HCT116 (cell line): ENCODE results near the gene HES5. TPM values are rescaled to one million over a fixed set of nuclear protein-coding genes. Genes with fewer than 3 reads are reported as not detected.

Experiments used
- ATAC-seq: fragments of 200-7000 bp; cut with Tn5 transposase; 2 replicates; pipeline ENCODE4 v1.9.1; 2020; ENCODE audit warnings: mild to moderate bottlenecking, moderate library complexity
- BruUV-seq: library from RNA; stranded (reverse); fragments of 400-500 nt; replicated peaks from 2 replicates; lab custom pipeline; 2021; lab: Mats Ljungman, UMichigan
- CTCF ChIA-PET: fragments of 300-600 bp; sonication (Branson Sonifier 250); formaldehyde crosslinking; loops from one replicate; lab custom pipeline; 2021; ENCODE audit warnings: antibody characterized with exemption; lab: Charles Lee
- POLR2A ChIA-PET: fragments of 300-600, 350-600 bp; sonication (Branson Sonifier 250); formaldehyde crosslinking; loops from one replicate; lab custom pipeline; 2021; ENCODE audit warnings: antibody characterized with exemption; lab: Charles Lee
- RAD21 ChIA-PET, 2 experiments: fragments of 300-600 bp; sonication (Branson Sonifier 250); formaldehyde crosslinking; loops; one replicate each; lab custom pipeline; 2023; ENCODE audit warnings: low total read pairs in 2 of 2; ENCODE audit not compliant: uncharacterized antibody in 2 of 2, unreplicated experiment in 2 of 2, low non-redundant PET in 1 of 2; lab: Charles Lee
- DNase-seq: peaks from one replicate; pipeline ENCODE4 v3.0.0-alpha.2; 2010; ENCODE audit warnings: low read depth, low spot score
- H2AFZ ChIP-seq: fragments of 200-600 bp; shearing (Covaris generic), sonication (generic); 2 replicates; pipeline ENCODE4 v1.6.1; 2017; ENCODE audit warnings: low read depth, mixed run types, mixed read lengths, antibody characterized with exemption, low read length; ENCODE audit not compliant: poor library complexity, severe bottlenecking
- H3K27ac ChIP-seq: 2 replicates; pipeline ENCODE4 v1.5.1; 2012; ENCODE audit warnings: low read depth, low read length
- H3K27me3 ChIP-seq: fragments of 200-600 bp; sonication (generic); 2 replicates; pipeline ENCODE4 v1.6.1; 2016; ENCODE audit warnings: mixed run types, low read length, mixed read lengths; ENCODE audit not compliant: insufficient read depth
- H3K36me3 ChIP-seq, 2 experiments: fragments of 200-500 bp in 1 of 2; fragments of 200-600 bp in 1 of 2; sonication (Bioruptor generic) in 1 of 2; sonication (generic) in 1 of 2; 2 replicates each; pipeline versions ENCODE4 v1.5.1 to v1.6.1; 2014 to 2016; ENCODE audit warnings: low read length in 2 of 2, inconsistent platforms in 1 of 2, mixed read lengths in 1 of 2, mixed run types in 1 of 2; ENCODE audit not compliant: insufficient read depth in 2 of 2, control insufficient read depth in 1 of 2
- H3K4me1 ChIP-seq, 2 experiments: fragments of 200-600 bp in 1 of 2; sonication (generic) in 1 of 2; 2 replicates each; pipeline versions ENCODE4 v1.5.1 to v1.6.1; 2012 to 2017; ENCODE audit warnings: low read length in 2 of 2, inconsistent platforms in 1 of 2, mild to moderate bottlenecking in 1 of 2, mixed read lengths in 1 of 2, mixed run types in 1 of 2, moderate library complexity in 1 of 2; ENCODE audit not compliant: insufficient read depth in 2 of 2, control insufficient read depth in 1 of 2
- H3K4me2 ChIP-seq: fragments of 200-600 bp; sonication (generic); 2 replicates; pipeline ENCODE4 v1.6.1; 2017; ENCODE audit warnings: mixed run types, low read length, mixed read lengths
- H3K4me3 ChIP-seq, 2 experiments: fragments of 200-600 bp in 1 of 2; sonication (generic) in 1 of 2; replicated peaks in 1 of 2; 2 replicates each; pipeline ENCODE4 v1.5.1; 2011 to 2016; ENCODE audit warnings: low read length in 2 of 2, control low read depth in 1 of 2, low read depth in 1 of 2, mild to moderate bottlenecking in 1 of 2, mixed read lengths in 1 of 2, mixed run types in 1 of 2
- H3K79me2 ChIP-seq: fragments of 200-600 bp; sonication (generic); 2 replicates; pipeline ENCODE4 v1.6.1; 2017; ENCODE audit warnings: mild to moderate bottlenecking, mixed run types, low read length, moderate library complexity, mixed read lengths; ENCODE audit not compliant: insufficient read depth
- H3K9ac ChIP-seq: fragments of 200-600 bp; sonication (generic); 2 replicates; pipeline ENCODE4 v1.6.1; 2016; ENCODE audit warnings: low read length, mixed read lengths
- H3K9me2 ChIP-seq: fragments of 200-600 bp; sonication (generic), shearing (Covaris generic); 2 replicates; pipeline ENCODE4 v1.6.1; 2017; ENCODE audit warnings: mixed run types, mild to moderate bottlenecking, moderate library complexity; ENCODE audit not compliant: insufficient read depth
- H3K9me3 ChIP-seq, 2 experiments: fragments of 200-500 bp in 1 of 2; fragments of 200-600 bp in 1 of 2; sonication (Bioruptor generic) in 1 of 2; sonication (generic) in 1 of 2; 2 replicates each; pipeline ENCODE4 v1.6.1; 2014 to 2017; ENCODE audit warnings: low read length in 2 of 2, mixed read lengths in 2 of 2, inconsistent platforms in 1 of 2, low read depth in 1 of 2, mild to moderate bottlenecking in 1 of 2, mixed run types in 1 of 2, moderate library complexity in 1 of 2; ENCODE audit not compliant: control insufficient read depth in 1 of 2, insufficient read depth in 1 of 2
- H4K20me1 ChIP-seq: fragments of 200-600 bp; sonication (generic), shearing (Covaris generic); 2 replicates; pipeline ENCODE4 v1.6.1; 2017; ENCODE audit warnings: mixed run types, mild to moderate bottlenecking, moderate library complexity; ENCODE audit not compliant: insufficient read depth
- CBX3 ChIP-seq: IDR thresholded peaks from 2 replicates; pipeline ENCODE4 v1.6.1; 2012; ENCODE audit warnings: low read depth
- CEBPB ChIP-seq: IDR thresholded peaks from 2 replicates; pipeline ENCODE4 v1.6.1; 2012; ENCODE audit warnings: low read depth
- EGR1 ChIP-seq: IDR thresholded peaks from 2 replicates; pipeline ENCODE4 v1.6.1; 2012; ENCODE audit warnings: low read depth
- ELF1 ChIP-seq: IDR thresholded peaks from 2 replicates; pipeline ENCODE4 v1.6.1; 2012; ENCODE audit warnings: low read depth, borderline replicate concordance
- EZH2 ChIP-seq: fragments of 200-600 bp; sonication (generic); IDR thresholded peaks from 2 replicates; pipeline ENCODE4 v1.6.1; 2017; ENCODE audit warnings: antibody characterized with exemption, mixed run types
- EZH2phosphoT487 ChIP-seq: fragments of 200-600 bp; IDR thresholded peaks from 2 replicates; pipeline ENCODE4 v1.6.1; 2018; ENCODE audit warnings: antibody characterized with exemption, borderline replicate concordance
- SIN3A ChIP-seq: IDR thresholded peaks from 2 replicates; pipeline ENCODE4 v1.6.1; 2012; ENCODE audit warnings: low read depth
- SP1 ChIP-seq: IDR thresholded peaks from 2 replicates; pipeline ENCODE4 v1.6.1; 2012; ENCODE audit warnings: low read depth
- SRF ChIP-seq: IDR thresholded peaks from 2 replicates; pipeline ENCODE4 v1.6.1; 2012; ENCODE audit warnings: low read depth
- TCF7L2 ChIP-seq: IDR thresholded peaks from 2 replicates; pipeline ENCODE4 v1.7.0; 2011; ENCODE audit warnings: borderline replicate concordance, inconsistent platforms; ENCODE audit not compliant: insufficient read depth, insufficient read length; ENCODE audit errors: extremely low read depth
- YY1 ChIP-seq: IDR thresholded peaks from 2 replicates; pipeline ENCODE4 v1.6.1; 2011; ENCODE audit warnings: low read length, low read depth, moderate library complexity, mild to moderate bottlenecking; ENCODE audit not compliant: insufficient replicate concordance; ENCODE audit errors: extremely low read depth
- ZFX ChIP-seq: fragments of 450-650 bp; IDR thresholded peaks from 2 replicates; pipeline ENCODE4 v1.6.1; 2017
- intact Hi-C: fragments of 100-400 bp; cut with micrococcal nuclease; formaldehyde crosslinking; loops from 2 replicates; pipeline ENCODE4 v1.10.0; 2022
- total RNA-seq: library from RNA; stranded (reverse); gene quantifications from one replicate; pipeline ENCODE4 v1.2.1, GENCODE V29; 2021; ENCODE audit not compliant: unreplicated experiment
- TF ChIP-seq, protein P1 (sequence below), 3 experiments: fragments of 200-600 bp in 1 of 3; sonication (generic) in 1 of 3; IDR thresholded peaks in 2 of 3; conservative IDR thresholded peaks in 1 of 3; 2 replicates each; pipeline ENCODE4 v1.5.1; 2012 to 2017; ENCODE audit warnings: low read depth in 2 of 3, low read length in 2 of 3, antibody characterized with exemption in 1 of 3, borderline replicate concordance in 1 of 3, control low read depth in 1 of 3, mild to moderate bottlenecking in 1 of 3, mixed read lengths in 1 of 3, mixed run types in 1 of 3, moderate library complexity in 1 of 3; ENCODE audit not compliant: insufficient read depth in 1 of 3
- TF ChIP-seq, protein P2 (sequence below): IDR thresholded peaks from 2 replicates; pipeline ENCODE4 v1.6.1; 2012; ENCODE audit warnings: low read depth

The HES5 gene
- total RNA-seq, 1 experiment from 2014 or later = not detected

GRCh38 chr1:2483970-2484369, 46.1 kb downstream of the HES5 start:
- RAD21 ChIA-PET = no interaction called here
- intact Hi-C loops = no loop called here
- Histone ChIP-seq H3K27me3 (no peaks in the 10 kb centered on the region), H3K79me2 (no peaks in the 10 kb centered on the region), H4K20me1 (no peaks in the 10 kb centered on the region), H2AFZ (no peak overlapping the region), H3K36me3 (no peaks in the 10 kb centered on the region), H3K27ac (no peak overlapping the region), H3K9ac (no peak overlapping the region), H3K9me3 (peaks cover 4 to 7% of the 10 kb centered on the region in 2 experiments; a peak in 2 of 4 replicates), H3K4me1 (no peaks in the 10 kb centered on the region), H3K9me2 (no peaks in the 10 kb centered on the region), H3K4me2 (no peak overlapping the region), H3K4me3 (no peak overlapping the region)
- POLR2A ChIA-PET = no interaction called here
- CTCF ChIA-PET = no interaction called here
- no peak for ATAC-seq
- no peak for TF ChIP-seq TCF7L2
- TF ChIP-seq ZFX = no peak
- TF ChIP-seq EZH2phosphoT487 = no peak
- DNase-seq = no peak
- BruUV-seq = no TSS peak

- BruUV-seq = no TSS peak
- ChIA-PET POLR2A (no interaction called here), CTCF (no interaction called here), RAD21 (no interaction called here)
- Histone ChIP-seq H3K79me2 (no peaks in the 10 kb centered on the region), H3K4me2 (no peak overlapping the region), H3K36me3 (no peaks in the 10 kb centered on the region), H3K9me2 (no peaks in the 10 kb centered on the region), H4K20me1 (no peaks in the 10 kb centered on the region), H3K4me3 (no peak overlapping the region), H3K9ac (no peak overlapping the region), H3K27me3 (no peaks in the 10 kb centered on the region), H3K4me1 (no peaks in the 10 kb centered on the region), H2AFZ (no peak overlapping the region), H3K9me3 (no peaks in the 10 kb centered on the region; a peak in 1 of 4 replicates), H3K27ac (no peak overlapping the region)
- intact Hi-C loops = no loop called here
- no peak for DNase-seq
- no peak; the same call in 1 of the 2 replicates for ATAC-seq
- TF ChIP-seq, protein P1, sequence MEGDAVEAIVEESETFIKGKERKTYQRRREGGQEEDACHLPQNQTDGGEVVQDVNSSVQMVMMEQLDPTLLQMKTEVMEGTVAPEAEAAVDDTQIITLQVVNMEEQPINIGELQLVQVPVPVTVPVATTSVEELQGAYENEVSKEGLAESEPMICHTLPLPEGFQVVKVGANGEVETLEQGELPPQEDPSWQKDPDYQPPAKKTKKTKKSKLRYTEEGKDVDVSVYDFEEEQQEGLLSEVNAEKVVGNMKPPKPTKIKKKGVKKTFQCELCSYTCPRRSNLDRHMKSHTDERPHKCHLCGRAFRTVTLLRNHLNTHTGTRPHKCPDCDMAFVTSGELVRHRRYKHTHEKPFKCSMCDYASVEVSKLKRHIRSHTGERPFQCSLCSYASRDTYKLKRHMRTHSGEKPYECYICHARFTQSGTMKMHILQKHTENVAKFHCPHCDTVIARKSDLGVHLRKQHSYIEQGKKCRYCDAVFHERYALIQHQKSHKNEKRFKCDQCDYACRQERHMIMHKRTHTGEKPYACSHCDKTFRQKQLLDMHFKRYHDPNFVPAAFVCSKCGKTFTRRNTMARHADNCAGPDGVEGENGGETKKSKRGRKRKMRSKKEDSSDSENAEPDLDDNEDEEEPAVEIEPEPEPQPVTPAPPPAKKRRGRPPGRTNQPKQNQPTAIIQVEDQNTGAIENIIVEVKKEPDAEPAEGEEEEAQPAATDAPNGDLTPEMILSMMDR (IDR thresholded peaks at IDR 0.05 in 2 of 3, conservative IDR thresholded peaks at IDR 0.05 in 1 of 3; ENCODE audit: borderline replicate concordance in 1 of 3, insufficient read depth in 1 of 3, low read depth in 2 of 3, low read length in 2 of 3) = no peak
- TF ChIP-seq ZFX (no peak), SP1 (no peak), EZH2 (no peak), SIN3A (no peak), CEBPB (no peak), EGR1 (no peak), SRF (no peak), ELF1 (no peak), YY1 (no peak), CBX3 (no peak)
- TF ChIP-seq, protein P2, sequence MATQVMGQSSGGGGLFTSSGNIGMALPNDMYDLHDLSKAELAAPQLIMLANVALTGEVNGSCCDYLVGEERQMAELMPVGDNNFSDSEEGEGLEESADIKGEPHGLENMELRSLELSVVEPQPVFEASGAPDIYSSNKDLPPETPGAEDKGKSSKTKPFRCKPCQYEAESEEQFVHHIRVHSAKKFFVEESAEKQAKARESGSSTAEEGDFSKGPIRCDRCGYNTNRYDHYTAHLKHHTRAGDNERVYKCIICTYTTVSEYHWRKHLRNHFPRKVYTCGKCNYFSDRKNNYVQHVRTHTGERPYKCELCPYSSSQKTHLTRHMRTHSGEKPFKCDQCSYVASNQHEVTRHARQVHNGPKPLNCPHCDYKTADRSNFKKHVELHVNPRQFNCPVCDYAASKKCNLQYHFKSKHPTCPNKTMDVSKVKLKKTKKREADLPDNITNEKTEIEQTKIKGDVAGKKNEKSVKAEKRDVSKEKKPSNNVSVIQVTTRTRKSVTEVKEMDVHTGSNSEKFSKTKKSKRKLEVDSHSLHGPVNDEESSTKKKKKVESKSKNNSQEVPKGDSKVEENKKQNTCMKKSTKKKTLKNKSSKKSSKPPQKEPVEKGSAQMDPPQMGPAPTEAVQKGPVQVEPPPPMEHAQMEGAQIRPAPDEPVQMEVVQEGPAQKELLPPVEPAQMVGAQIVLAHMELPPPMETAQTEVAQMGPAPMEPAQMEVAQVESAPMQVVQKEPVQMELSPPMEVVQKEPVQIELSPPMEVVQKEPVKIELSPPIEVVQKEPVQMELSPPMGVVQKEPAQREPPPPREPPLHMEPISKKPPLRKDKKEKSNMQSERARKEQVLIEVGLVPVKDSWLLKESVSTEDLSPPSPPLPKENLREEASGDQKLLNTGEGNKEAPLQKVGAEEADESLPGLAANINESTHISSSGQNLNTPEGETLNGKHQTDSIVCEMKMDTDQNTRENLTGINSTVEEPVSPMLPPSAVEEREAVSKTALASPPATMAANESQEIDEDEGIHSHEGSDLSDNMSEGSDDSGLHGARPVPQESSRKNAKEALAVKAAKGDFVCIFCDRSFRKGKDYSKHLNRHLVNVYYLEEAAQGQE = no peak
Measured at GRCh38 chr1:2483026-2483425, 47.0 kb downstream of the HES5 start.
